Right cardiac atrium (tissue), 5 donors: ENCODE measurements around the gene EIF2S1. TPM values are rescaled to one million over a fixed set of nuclear protein-coding genes. Genes with fewer than 3 reads are reported as not detected.

Experiments
- ATAC-seq, 2 donors: fragments of 200-7000 bp; cut with Tn5 transposase; one replicate each; pipeline versions ENCODE4 v1.8.0 to v1.9.1; 2020; ENCODE audit warnings: moderate library complexity in 2 of 2, mild to moderate bottlenecking in 1 of 2
- DNase-seq, 3 donors: peaks; one replicate each; pipeline ENCODE4 v3.0.0-alpha.2; 2020
- H3K27ac ChIP-seq: one replicate; pipeline ENCODE4 v1.5.1; 2013; ENCODE audit warnings: mild to moderate bottlenecking, low read length, control low read depth, moderate library complexity
- H3K27me3 ChIP-seq: one replicate; pipeline ENCODE4 v1.6.1; 2013; ENCODE audit not compliant: control insufficient read depth, insufficient read depth
- H3K4me1 ChIP-seq: one replicate; pipeline ENCODE4 v1.6.1; 2013; ENCODE audit warnings: low read length; ENCODE audit not compliant: control insufficient read depth, insufficient read depth
- H3K4me3 ChIP-seq: one replicate; pipeline ENCODE4 v1.5.1; 2013; ENCODE audit warnings: low read length, control low read depth
- H3K9me3 ChIP-seq: one replicate; pipeline ENCODE4 v1.6.1; 2013; ENCODE audit warnings: low read length; ENCODE audit not compliant: control insufficient read depth
- WGBS: extraction: QIAGEN DNeasy Blood & Tissue Kit; methylation state at CpG from one replicate; pipeline ENCODE4 v1.1.7; 2013; 5-methylcytosine and 5-hydroxymethylcytosine counted together
- intact Hi-C, 4 donors: fragments of 100-400 bp; cut with DNase I; formaldehyde crosslinking; loops; one replicate each; pipeline versions ENCODE4 v1.11.0 to v1.14.0; 2022 to 2023
- polyA plus RNA-seq: library from polyadenylated mRNA; stranded (reverse); fragments of 200-250 nt; gene quantifications from one replicate; pipeline ENCODE4 v1.2.3, GENCODE V29; 2013
- total RNA-seq, 4 donors: library from RNA; stranded (reverse); fragmentation: NEBNext Ultra II Directional; extraction: Animal tissue kit (Norgen Biotek cat#: 25700); gene quantifications; one replicate each; pipeline ENCODE4 v1.2.1, GENCODE V29; 2021
- donor health status: healthy with polysubstance abuse.
- donor health status: DM: no; HTN: yes; CAD: no.
- donor health status: DM: no; HTN: no; CAD: no.
- donor health status: DM: no; HTN: yes; CAD: no; lungs with severe emphysema.
- donor health status: DM: yes; HTN: yes; CAD: no.

EIF2S1 gene
- total and polyA plus RNA-seq, 5 donors = 57.2 to 91.3 (median 80.0) TPM

- H3K27me3 ChIP-seq = no peaks in the 10 kb centered on the region
- no peak for ATAC-seq
- WGBS = 91% methylated on average over 4 of the region's 4 CpGs
- no peak for DNase-seq
- H3K4me3 ChIP-seq = no peak overlapping the region
- intact Hi-C loops = no loop called here
- H3K27ac ChIP-seq = no peak overlapping the region
- no peaks in the 10 kb centered on the region for H3K9me3 ChIP-seq
- no peaks in the 10 kb centered on the region for H3K4me1 ChIP-seq
Observed at GRCh38 chr14:67343601-67344230, 16.4 kb upstream of the EIF2S1 start.

- intact Hi-C loops = no loop called here
Observed at GRCh38 chr14:67345583-67345982, 14.5 kb upstream of the EIF2S1 start.

GRCh38 chr14:67352055-67352454 lies 8.1 kb upstream of the EIF2S1 start:
- Histone ChIP-seq H3K4me3 (no peak overlapping the region), H3K27ac (no peak overlapping the region), H3K4me1 (peaks cover 1% of the 10 kb centered on the region), H3K27me3 (no peaks in the 10 kb centered on the region), H3K9me3 (no peaks in the 10 kb centered on the region)
- intact Hi-C loops = no loop called here
- ATAC-seq (no peak), DNase-seq (no peak)
- 83% methylated on average over 5 of the region's 5 CpGs for WGBS

More at GRCh38 chr14:67345583-67345982, 14.5 kb upstream of the EIF2S1 start:
- Histone ChIP-seq H3K27me3 (no peaks in the 10 kb centered on the region), H3K9me3 (no peaks in the 10 kb centered on the region), H3K4me3 (no peak overlapping the region), H3K27ac (no peak overlapping the region), H3K4me1 (no peaks in the 10 kb centered on the region)
- DNase-seq (no peak), ATAC-seq (no peak)

GRCh38 chr14:67357186-67357968 lies 2.8 kb upstream of the EIF2S1 start:
- H3K9me3 ChIP-seq = no peaks in the 10 kb centered on the region
- no peaks in the 10 kb centered on the region for H3K27me3 ChIP-seq
- WGBS = 55% methylated on average over 4 of the region's 4 CpGs
- no peak overlapping the region for H3K27ac ChIP-seq
- no peak for DNase-seq
- intact Hi-C loops = no loop called here
- no peak for ATAC-seq
- H3K4me3 ChIP-seq = no peak overlapping the region
- peaks cover 7% of the 10 kb centered on the region for H3K4me1 ChIP-seq

GRCh38 chr14:67357969-67358354 lies 2.2 kb upstream of the EIF2S1 start:
- DNase-seq (no peak), ATAC-seq (no peak)
- 59% methylated on average over 9 of the region's 9 CpGs for WGBS
- H3K9me3 ChIP-seq = no peaks in the 10 kb centered on the region
- no peaks in the 10 kb centered on the region for H3K27me3 ChIP-seq
- H3K4me3 ChIP-seq = no peak overlapping the region
- intact Hi-C loops = no loop called here
- peak overlapping the region; percentile 4 for H3K27ac ChIP-seq
- H3K4me1 ChIP-seq = peaks cover 7% of the 10 kb centered on the region

- Histone ChIP-seq H3K27me3 (no peaks in the 10 kb centered on the region), H3K27ac (peak overlapping the region; percentile 69), H3K4me3 (peak overlapping the region; percentile 85), H3K4me1 (peaks cover 6% of the 10 kb centered on the region), H3K9me3 (no peaks in the 10 kb centered on the region)
- DNase-seq (peak; percentile 46 to 69 (median 62)), ATAC-seq (peak; percentile 0 to 49)
- intact Hi-C loops = no loop called here
- 2% methylated on average over 38 of the region's 38 CpGs for WGBS
Observed at GRCh38 chr14:67358924-67359774, 979 bp upstream of the EIF2S1 start.

- WGBS = 1% methylated on average over 34 of the region's 34 CpGs
- Histone ChIP-seq H3K9me3 (no peaks in the 10 kb centered on the region), H3K4me1 (peaks cover 6% of the 10 kb centered on the region), H3K27ac (peak overlapping the region; percentile 88), H3K27me3 (no peaks in the 10 kb centered on the region), H3K4me3 (peak overlapping the region; percentile 75)
- ATAC-seq (peak; percentile 44 to 69), DNase-seq (no peak)
- intact Hi-C loops = no loop called here
Observed at GRCh38 chr14:67360470-67361206, 510 bp downstream of the EIF2S1 start.

GRCh38 chr14:67365476-67365875 lies 5.3 kb downstream of the EIF2S1 start:
- Histone ChIP-seq H3K9me3 (no peaks in the 10 kb centered on the region), H3K27ac (no peak overlapping the region), H3K4me1 (no peaks in the 10 kb centered on the region), H3K27me3 (no peaks in the 10 kb centered on the region), H3K4me3 (no peak overlapping the region)
- no peak for ATAC-seq
- no peak for DNase-seq
- intact Hi-C loops = no loop called here
- 89% methylated on average over 4 of the region's 4 CpGs for WGBS

GRCh38 chr14:67370830-67371229 lies 10.7 kb downstream of the EIF2S1 start:
- Histone ChIP-seq H3K27ac (no peak overlapping the region), H3K9me3 (no peaks in the 10 kb centered on the region), H3K27me3 (no peaks in the 10 kb centered on the region), H3K4me1 (no peaks in the 10 kb centered on the region), H3K4me3 (no peak overlapping the region)
- intact Hi-C loops = no loop called here
- WGBS = 98% methylated on average over 5 of the region's 5 CpGs
- no peak for DNase-seq
- ATAC-seq = no peak

GRCh38 chr14:67371247-67372148 lies 11.4 kb downstream of the EIF2S1 start:
- no peaks in the 10 kb centered on the region for H3K27me3 ChIP-seq
- ATAC-seq (no peak), DNase-seq (no peak)
- H3K4me3 ChIP-seq = no peak overlapping the region
- 95% methylated on average over 4 of the region's 4 CpGs for WGBS
- no peaks in the 10 kb centered on the region for H3K9me3 ChIP-seq
- H3K27ac ChIP-seq = no peak overlapping the region
- no peaks in the 10 kb centered on the region for H3K4me1 ChIP-seq
- intact Hi-C loops = no loop called here
